ENCODE measurements around the gene VIPR2.
A peak's percentile ranks its signal among the peaks of the same experiment; 100 is the strongest.

Gene VIPR2

DNA sequence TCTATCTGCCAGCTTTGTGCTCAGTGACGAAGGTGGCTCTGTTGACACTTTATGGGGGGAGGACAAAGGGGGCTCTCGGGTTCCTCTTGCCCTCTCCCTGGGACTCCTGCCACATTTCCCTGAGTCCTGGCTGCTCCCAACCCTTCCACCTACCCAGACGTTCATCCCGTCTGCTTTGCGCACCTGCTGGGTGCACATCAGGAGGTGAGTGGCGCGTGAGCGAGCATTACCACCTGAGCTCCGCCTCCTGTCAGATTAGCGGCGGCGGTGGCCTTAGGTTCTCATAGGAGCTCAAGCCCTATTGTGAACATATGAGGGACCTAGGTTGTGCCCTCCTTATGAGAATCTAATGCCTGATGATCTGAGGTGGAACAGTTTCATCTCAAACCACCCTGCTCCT is 151.1 kb downstream of the VIPR2 start:
- peaks cover 0 to 4% of the 10 kb centered on the region in 2 donors for H3K4me1 ChIP-seq (ENCODE audit: control insufficient read depth in 2 of 2, insufficient read depth in 1 of 2, low read depth in 1 of 2, low read length in 2 of 2)
- H3K14ac ChIP-seq (ENCODE audit: low read length): no peak overlapping the region
- no peak overlapping the region for H2BK5ac ChIP-seq (ENCODE audit: low read length)
- peaks cover 0 to 7% of the 10 kb centered on the region in 2 donors for H3K9me3 ChIP-seq (replicated peaks in 1 of 2; ENCODE audit: control insufficient read depth in 2 of 2, insufficient read depth in 1 of 2, low read depth in 1 of 2, low read length in 2 of 2)
- H3K27me3 ChIP-seq (ENCODE audit: control insufficient read depth in 3 of 3, insufficient read depth in 3 of 3, low read depth in 1 of 3, low read length in 3 of 3): peaks cover 6 to 33% (median 33%) of the 10 kb centered on the region in 3 experiments
- no peak overlapping the region for H3K4me3 ChIP-seq (ENCODE audit: low read length in 2 of 2)
- H2AK5ac ChIP-seq (ENCODE audit: low read depth, low read length): no peak overlapping the region
- no CpG with 5 or more reads among the region's 12 CpGs for WGBS, 2 donors (ENCODE audit: extremely low coverage in 2 of 2, insufficient read length in 2 of 2, insufficient replicate concordance in 1 of 2)
- H2BK12ac ChIP-seq (ENCODE audit: low read length): no peak overlapping the region
- no peaks in the 10 kb centered on the region for H3K79me1 ChIP-seq (ENCODE audit: low read depth, low read length)
- H4K8ac ChIP-seq (ENCODE audit: low read depth, low read length): no peak overlapping the region
- no peak overlapping the region for H3K27ac ChIP-seq (replicated peaks; ENCODE audit: low read length)
- H3K36me3 ChIP-seq (replicated peaks in 1 of 2; ENCODE audit: control insufficient read depth in 2 of 2, insufficient read depth in 2 of 2, low read length in 2 of 2): no peaks in the 10 kb centered on the region
- no peak overlapping the region for H3K4me2 ChIP-seq (ENCODE audit: insufficient read depth, low read length, poor library complexity, severe bottlenecking)
- no peak overlapping the region for H4K91ac ChIP-seq (ENCODE audit: low read depth, low read length, poor library complexity)
- H3K9ac ChIP-seq (ENCODE audit: low read depth, low read length, poor library complexity): no peak overlapping the region
- no peak overlapping the region for H2AFZ ChIP-seq (ENCODE audit: low read length)
- H2BK15ac ChIP-seq (ENCODE audit: low read length): no peak overlapping the region
- no peak overlapping the region for H3K23ac ChIP-seq (ENCODE audit: low read depth, low read length, poor library complexity)
- H3K4ac ChIP-seq (ENCODE audit: low read length): no peak overlapping the region
- H3K18ac ChIP-seq (ENCODE audit: low read length): no peak overlapping the region
- no peak for DNase-seq (ENCODE audit: low spot score)
- no peak overlapping the region for H2BK120ac ChIP-seq (ENCODE audit: low read depth, low read length)

- Histone ChIP-seq H3K18ac (ENCODE audit: low read length) (peak overlapping the region; percentile 67), H3K9ac (ENCODE audit: low read depth, low read length, poor library complexity) (no peak overlapping the region), H3K27ac (replicated peaks; ENCODE audit: low read length) (no peak overlapping the region), H3K23ac (ENCODE audit: low read depth, low read length, poor library complexity) (no peak overlapping the region), H4K8ac (ENCODE audit: low read depth, low read length) (no peak overlapping the region), H2BK5ac (ENCODE audit: low read length) (no peak overlapping the region), H3K14ac (ENCODE audit: low read length) (no peak overlapping the region), H2AFZ (ENCODE audit: low read length) (no peak overlapping the region), H2BK15ac (ENCODE audit: low read length) (no peak overlapping the region), H3K36me3 (replicated peaks in 1 of 2; ENCODE audit: control insufficient read depth in 2 of 2, insufficient read depth in 2 of 2, low read length in 2 of 2) (no peaks in the 10 kb centered on the region), H3K79me1 (ENCODE audit: low read depth, low read length) (no peaks in the 10 kb centered on the region), H2BK120ac (ENCODE audit: low read depth, low read length) (no peak overlapping the region), H2AK5ac (ENCODE audit: low read depth, low read length) (no peak overlapping the region), H3K4me2 (ENCODE audit: insufficient read depth, low read length, poor library complexity, severe bottlenecking) (no peak overlapping the region), H4K91ac (ENCODE audit: low read depth, low read length, poor library complexity) (no peak overlapping the region), H3K9me3 (replicated peaks in 1 of 2; ENCODE audit: control insufficient read depth in 2 of 2, insufficient read depth in 1 of 2, low read depth in 1 of 2, low read length in 2 of 2) (peaks cover 0 to 9% of the 10 kb centered on the region in 2 donors), H3K4me1 (ENCODE audit: control insufficient read depth in 2 of 2, insufficient read depth in 1 of 2, low read depth in 1 of 2, low read length in 2 of 2) (peaks cover 0 to 4% of the 10 kb centered on the region in 2 donors), H3K27me3 (ENCODE audit: control insufficient read depth in 3 of 3, insufficient read depth in 3 of 3, low read depth in 1 of 3, low read length in 3 of 3) (peaks cover 6 to 33% (median 33%) of the 10 kb centered on the region in 3 experiments), H2BK12ac (ENCODE audit: low read length) (no peak overlapping the region), H3K4me3 (ENCODE audit: low read length in 2 of 2) (no peak overlapping the region), H3K4ac (ENCODE audit: low read length) (no peak overlapping the region)
- no peak for DNase-seq (ENCODE audit: low spot score)
- no CpG with 5 or more reads among the region's 28 CpGs for WGBS, 2 donors (ENCODE audit: extremely low coverage in 2 of 2, insufficient read length in 2 of 2, insufficient replicate concordance in 1 of 2)
Measured at GRCh38 chr7:158992759-158993158, 151.9 kb downstream of the VIPR2 start.

GRCh38 chr7:158991824-158992621 is 152.6 kb downstream of the VIPR2 start:
- H3K36me3 ChIP-seq (replicated peaks in 1 of 2; ENCODE audit: control insufficient read depth in 2 of 2, insufficient read depth in 2 of 2, low read length in 2 of 2): no peaks in the 10 kb centered on the region
- H3K4ac ChIP-seq (ENCODE audit: low read length): no peak overlapping the region
- H4K91ac ChIP-seq (ENCODE audit: low read depth, low read length, poor library complexity): no peak overlapping the region
- no peak overlapping the region for H2AFZ ChIP-seq (ENCODE audit: low read length)
- H3K27me3 ChIP-seq (ENCODE audit: control insufficient read depth in 3 of 3, insufficient read depth in 3 of 3, low read depth in 1 of 3, low read length in 3 of 3): peaks cover 2 to 33% (median 28%) of the 10 kb centered on the region in 3 experiments
- no peak overlapping the region for H2AK5ac ChIP-seq (ENCODE audit: low read depth, low read length)
- no CpG with 5 or more reads among the region's 21 CpGs for whole genome bisulfite sequencing, 2 donors (ENCODE audit: extremely low coverage in 2 of 2, insufficient read length in 2 of 2, insufficient replicate concordance in 1 of 2)
- H3K9ac ChIP-seq (ENCODE audit: low read depth, low read length, poor library complexity): peak overlapping the region; percentile 53
- no peak overlapping the region for H2BK15ac ChIP-seq (ENCODE audit: low read length)
- DNase-seq (ENCODE audit: low spot score): no peak
- no peak overlapping the region for H2BK120ac ChIP-seq (ENCODE audit: low read depth, low read length)
- H3K18ac ChIP-seq (ENCODE audit: low read length): no peak overlapping the region
- H3K9me3 ChIP-seq (replicated peaks in 1 of 2; ENCODE audit: control insufficient read depth in 2 of 2, insufficient read depth in 1 of 2, low read depth in 1 of 2, low read length in 2 of 2): peaks cover 0 to 15% of the 10 kb centered on the region in 2 donors
- no peak overlapping the region for H3K4me2 ChIP-seq (ENCODE audit: insufficient read depth, low read length, poor library complexity, severe bottlenecking)
- H3K27ac ChIP-seq (replicated peaks; ENCODE audit: low read length): no peak overlapping the region
- no peak overlapping the region for H3K14ac ChIP-seq (ENCODE audit: low read length)
- no peaks in the 10 kb centered on the region for H3K79me1 ChIP-seq (ENCODE audit: low read depth, low read length)
- no peak overlapping the region for H2BK12ac ChIP-seq (ENCODE audit: low read length)
- no peak overlapping the region for H4K8ac ChIP-seq (ENCODE audit: low read depth, low read length)
- no peak overlapping the region for H3K23ac ChIP-seq (ENCODE audit: low read depth, low read length, poor library complexity)
- H3K4me3 ChIP-seq (ENCODE audit: low read length in 2 of 2): no peak overlapping the region
- H3K4me1 ChIP-seq (ENCODE audit: control insufficient read depth in 2 of 2, insufficient read depth in 1 of 2, low read depth in 1 of 2, low read length in 2 of 2): no peaks in the 10 kb centered on the region
- H2BK5ac ChIP-seq (ENCODE audit: low read length): no peak overlapping the region

DNA sequence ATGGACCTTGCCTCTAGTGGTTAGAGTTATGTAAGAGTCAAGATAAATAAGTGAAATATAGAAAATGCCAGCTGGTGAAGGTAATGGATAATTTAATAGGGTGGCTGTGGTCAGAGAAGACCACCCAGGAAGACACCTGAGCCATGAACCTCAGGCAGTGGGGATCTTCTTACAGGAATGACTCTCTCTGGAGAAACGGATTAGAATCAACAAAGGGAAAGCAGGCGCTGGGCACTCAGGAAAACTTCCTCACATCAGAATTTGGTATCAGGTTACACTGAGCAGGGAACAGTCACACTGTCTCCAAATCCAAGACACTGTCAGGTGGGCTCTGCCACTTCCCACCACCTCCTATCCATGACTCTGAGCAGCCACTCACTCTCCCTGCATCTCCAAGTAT is 155.7 kb downstream of the VIPR2 start:
- H2BK15ac ChIP-seq (ENCODE audit: low read length): no peak overlapping the region
- H4K91ac ChIP-seq (ENCODE audit: low read depth, low read length, poor library complexity): no peak overlapping the region
- H3K27ac ChIP-seq (replicated peaks; ENCODE audit: low read length): no peak overlapping the region
- H3K27me3 ChIP-seq (ENCODE audit: control insufficient read depth in 3 of 3, insufficient read depth in 3 of 3, low read depth in 1 of 3, low read length in 3 of 3): peaks cover 2 to 33% (median 20%) of the 10 kb centered on the region in 3 experiments
- no peaks in the 10 kb centered on the region for H3K4me1 ChIP-seq (ENCODE audit: control insufficient read depth in 2 of 2, insufficient read depth in 1 of 2, low read depth in 1 of 2, low read length in 2 of 2)
- no peak overlapping the region for H3K4ac ChIP-seq (ENCODE audit: low read length)
- no peak overlapping the region for H3K14ac ChIP-seq (ENCODE audit: low read length)
- H2BK12ac ChIP-seq (ENCODE audit: low read length): no peak overlapping the region
- no peaks in the 10 kb centered on the region for H3K36me3 ChIP-seq (replicated peaks in 1 of 2; ENCODE audit: control insufficient read depth in 2 of 2, insufficient read depth in 2 of 2, low read length in 2 of 2)
- H2AK5ac ChIP-seq (ENCODE audit: low read depth, low read length): no peak overlapping the region
- peak overlapping the region in 1 of 2 donors; percentile 35 for H3K4me3 ChIP-seq (ENCODE audit: low read length in 2 of 2)
- no peak overlapping the region for H4K8ac ChIP-seq (ENCODE audit: low read depth, low read length)
- H3K23ac ChIP-seq (ENCODE audit: low read depth, low read length, poor library complexity): no peak overlapping the region
- no peak overlapping the region for H3K18ac ChIP-seq (ENCODE audit: low read length)
- H2BK120ac ChIP-seq (ENCODE audit: low read depth, low read length): no peak overlapping the region
- H2BK5ac ChIP-seq (ENCODE audit: low read length): no peak overlapping the region
- no peaks in the 10 kb centered on the region for H3K79me1 ChIP-seq (ENCODE audit: low read depth, low read length)
- no peak overlapping the region for H3K9ac ChIP-seq (ENCODE audit: low read depth, low read length, poor library complexity)
- H2AFZ ChIP-seq (ENCODE audit: low read length): no peak overlapping the region
- DNase-seq (ENCODE audit: low spot score): no peak
- H3K4me2 ChIP-seq (ENCODE audit: insufficient read depth, low read length, poor library complexity, severe bottlenecking): no peak overlapping the region
- WGBS, 2 donors (ENCODE audit: extremely low coverage in 2 of 2, insufficient read length in 2 of 2, insufficient replicate concordance in 1 of 2): no CpG with 5 or more reads among the region's 2 CpGs
- H3K9me3 ChIP-seq (replicated peaks in 1 of 2; ENCODE audit: control insufficient read depth in 2 of 2, insufficient read depth in 1 of 2, low read depth in 1 of 2, low read length in 2 of 2): peaks cover 2 to 15% of the 10 kb centered on the region in 2 donors
